GM13977 (cell line): ENCODE data around the gene FNDC8.

Experiments used
- DNase-seq: peaks from one replicate; pipeline ENCODE4 v3.0.0; 2012; ENCODE audit warnings: low spot score
- in situ Hi-C: fragments of 300-500 bp; cut with MboI; formaldehyde crosslinking; loops from one replicate; pipeline ENCODE4 v1.12.0; 2022; ENCODE audit warnings: low sequenced_read_pairs, low pct_unique_long_range_greater_than_20kb, mixed read lengths, inconsistent platforms; ENCODE audit not compliant: unreplicated experiment
- TF ChIP-seq, protein P1 (sequence below): IDR thresholded peaks from 2 replicates; pipeline ENCODE4 v1.5.1; 2012; ENCODE audit warnings: mild to moderate bottlenecking, control low read depth; ENCODE audit not compliant: insufficient read depth; ENCODE audit errors: extremely low read depth, missing control alignments

The FNDC8 gene

DNA sequence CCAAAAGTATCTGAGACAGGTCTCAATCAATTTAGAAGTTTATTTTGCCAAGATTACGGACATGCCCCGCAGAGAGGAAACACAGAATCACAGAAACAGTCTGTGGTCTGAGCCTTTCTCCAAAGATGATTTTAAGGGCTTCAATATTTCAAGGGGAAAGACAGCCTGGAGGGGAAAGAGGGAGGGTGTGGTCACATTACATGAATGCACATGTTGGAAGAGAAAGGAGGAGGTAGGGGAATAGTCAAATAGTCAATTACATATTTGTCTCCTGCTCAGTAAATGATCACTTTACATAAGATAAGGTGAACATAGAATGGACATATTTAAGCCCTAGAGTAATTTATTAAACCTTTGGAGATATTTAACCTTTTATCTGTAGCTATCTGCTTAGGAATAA lies 38.5 kb downstream of the FNDC8 start:
- in situ Hi-C loops = loop anchor here (25.0 kb wide), 1 partner anchor 377 kb away; the partner anchor contains the start of gene SLFN12L
- no peak for DNase-seq
- TF ChIP-seq, protein P1, sequence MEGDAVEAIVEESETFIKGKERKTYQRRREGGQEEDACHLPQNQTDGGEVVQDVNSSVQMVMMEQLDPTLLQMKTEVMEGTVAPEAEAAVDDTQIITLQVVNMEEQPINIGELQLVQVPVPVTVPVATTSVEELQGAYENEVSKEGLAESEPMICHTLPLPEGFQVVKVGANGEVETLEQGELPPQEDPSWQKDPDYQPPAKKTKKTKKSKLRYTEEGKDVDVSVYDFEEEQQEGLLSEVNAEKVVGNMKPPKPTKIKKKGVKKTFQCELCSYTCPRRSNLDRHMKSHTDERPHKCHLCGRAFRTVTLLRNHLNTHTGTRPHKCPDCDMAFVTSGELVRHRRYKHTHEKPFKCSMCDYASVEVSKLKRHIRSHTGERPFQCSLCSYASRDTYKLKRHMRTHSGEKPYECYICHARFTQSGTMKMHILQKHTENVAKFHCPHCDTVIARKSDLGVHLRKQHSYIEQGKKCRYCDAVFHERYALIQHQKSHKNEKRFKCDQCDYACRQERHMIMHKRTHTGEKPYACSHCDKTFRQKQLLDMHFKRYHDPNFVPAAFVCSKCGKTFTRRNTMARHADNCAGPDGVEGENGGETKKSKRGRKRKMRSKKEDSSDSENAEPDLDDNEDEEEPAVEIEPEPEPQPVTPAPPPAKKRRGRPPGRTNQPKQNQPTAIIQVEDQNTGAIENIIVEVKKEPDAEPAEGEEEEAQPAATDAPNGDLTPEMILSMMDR = no peak

DNA sequence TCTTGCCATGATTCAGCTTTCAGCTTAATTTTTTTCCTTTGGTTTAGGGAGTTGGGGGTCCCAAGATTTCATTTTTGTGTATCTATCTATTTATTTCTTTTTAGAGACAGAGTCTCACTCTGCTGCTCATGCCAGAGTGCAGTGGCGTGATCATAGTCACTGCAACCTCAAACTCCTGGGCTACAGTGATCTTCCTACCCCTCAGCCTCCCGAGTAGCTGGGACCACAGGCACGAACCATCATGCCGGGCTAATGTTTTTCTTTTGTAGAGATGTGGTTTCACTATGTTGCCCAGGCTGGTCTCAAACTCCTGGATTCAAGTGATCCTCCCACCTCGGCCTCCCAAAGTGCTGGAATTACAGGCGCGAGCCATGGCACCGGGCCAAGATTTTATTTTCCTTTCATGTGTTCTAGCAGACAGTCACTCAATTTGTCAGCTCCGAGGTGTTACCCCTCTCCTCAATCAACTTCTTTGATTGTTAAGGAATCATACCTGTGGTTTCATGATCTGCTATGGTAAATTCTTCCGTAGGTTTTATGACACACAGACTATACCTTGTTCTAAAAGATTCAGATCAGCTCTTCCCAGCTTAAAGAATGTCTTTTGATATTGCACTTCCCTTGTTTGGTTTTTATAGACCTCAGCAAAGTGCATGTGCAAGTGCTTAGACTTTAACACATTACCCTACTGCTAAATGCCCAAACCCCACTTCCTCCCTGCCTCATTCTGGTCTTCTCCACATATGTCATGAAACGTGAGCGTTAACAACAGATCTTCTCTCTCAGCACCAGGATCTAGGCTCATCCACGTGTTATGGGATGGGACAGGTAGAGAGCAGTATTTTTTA lies 39.2 kb downstream of the FNDC8 start:
- no peak for DNase-seq
- in situ Hi-C loops = loop anchor here (25.0 kb wide), 1 partner anchor 377 kb away; the partner anchor contains the start of gene SLFN12L
- TF ChIP-seq, protein P1 = no peak

DNA sequence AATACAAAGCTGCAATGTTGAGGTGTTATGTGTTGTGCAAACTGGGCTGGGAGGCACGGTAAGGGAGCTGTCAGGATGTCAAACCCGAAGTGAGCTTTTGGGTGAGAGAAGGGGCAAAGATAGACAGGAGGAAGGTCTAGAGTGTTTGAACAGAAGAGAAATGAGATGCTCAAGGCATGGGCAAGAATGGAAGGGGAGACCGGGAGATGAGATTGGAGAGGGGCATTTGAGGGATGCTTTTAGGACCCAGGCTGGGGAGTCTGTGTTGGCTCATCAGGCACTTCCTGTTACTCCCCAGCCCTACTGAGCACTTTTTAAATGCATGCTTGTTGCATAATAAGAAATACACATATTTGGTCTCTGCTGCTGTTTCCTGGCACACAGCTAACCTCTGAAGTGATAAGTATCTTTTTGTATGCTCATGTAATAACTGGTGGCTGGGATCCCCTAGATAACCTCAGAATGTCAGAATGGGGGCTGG lies 39.9 kb downstream of the FNDC8 start:
- in situ Hi-C loops = loop anchor here (25.0 kb wide), 1 partner anchor 376 kb away; the partner anchor contains the start of gene SLFN12L
- no peak for DNase-seq
- TF ChIP-seq, protein P1 = no peak

DNA sequence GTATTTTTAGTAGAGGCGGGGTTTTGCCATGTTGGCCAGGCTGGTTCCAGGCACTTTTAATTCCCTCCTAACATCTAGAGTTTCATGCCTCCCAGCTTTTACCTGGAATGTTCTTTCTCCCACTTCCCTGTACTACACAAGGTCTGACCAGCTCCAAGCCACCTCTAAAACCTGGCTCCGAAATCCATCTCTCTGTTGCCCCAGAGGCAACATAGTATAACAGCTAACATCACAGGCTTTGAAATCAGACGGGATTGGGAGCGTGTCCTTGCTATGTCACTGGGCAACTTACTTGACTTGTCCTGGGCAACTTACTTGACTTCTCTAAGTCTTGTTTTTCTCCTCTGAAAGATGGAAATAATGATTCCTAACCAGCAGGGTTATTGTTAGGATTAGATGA lies 41.3 kb downstream of the FNDC8 start:
- TF ChIP-seq, protein P1 = no peak
- no peak for DNase-seq
- in situ Hi-C loops = loop anchor here (25.0 kb wide), 1 partner anchor 375 kb away; the partner anchor contains the start of gene SLFN12L

DNA sequence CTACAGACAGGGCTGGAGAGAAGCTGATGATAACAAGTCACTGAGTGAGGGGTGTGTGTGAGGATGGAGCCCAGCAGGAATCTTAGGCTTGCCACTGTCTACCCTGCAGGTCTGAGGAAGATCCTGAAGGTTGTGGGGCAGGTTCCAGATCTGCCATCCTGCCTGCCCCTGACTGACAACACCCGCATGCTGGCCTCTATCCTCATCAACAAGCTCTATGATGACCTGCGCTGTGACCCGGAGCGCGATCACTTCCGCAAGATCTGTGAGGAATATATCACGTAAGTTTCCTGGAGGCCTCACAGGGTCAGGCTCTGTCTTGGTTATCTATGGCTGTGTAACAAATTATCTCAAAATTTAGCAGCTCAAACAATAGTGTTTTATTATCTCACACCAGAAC lies 42.5 kb downstream of the FNDC8 start:
- in situ Hi-C loops = loop anchor here (25.0 kb wide), 1 partner anchor 373 kb away; the partner anchor contains the start of gene SLFN12L
- TF ChIP-seq, protein P1 = no peak

DNA sequence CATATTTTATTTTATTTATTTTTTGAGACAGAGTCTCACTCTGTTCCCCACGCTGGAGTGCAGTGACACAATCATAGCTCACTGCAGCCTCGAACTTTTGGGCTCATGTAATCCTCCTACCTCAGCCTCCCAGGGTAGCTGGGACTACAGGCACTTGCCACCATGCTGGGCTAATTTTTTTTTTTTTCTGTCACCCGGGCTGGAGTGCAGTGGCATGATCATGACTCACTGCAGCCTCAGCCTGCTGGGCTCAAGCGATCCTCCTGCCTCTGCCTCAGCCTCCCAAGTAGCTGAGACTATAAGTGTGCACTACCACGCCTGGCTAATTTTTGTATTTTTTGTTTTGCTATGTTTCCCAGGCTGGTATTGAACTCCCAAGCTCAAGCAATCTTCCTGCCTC lies 43.3 kb downstream of the FNDC8 start:
- TF ChIP-seq, protein P1 = no peak
- no peak for DNase-seq
- in situ Hi-C loops = loop anchor here (25.0 kb wide), 1 partner anchor 373 kb away; the partner anchor contains the start of gene SLFN12L

More for the DNA sequence above, 42.5 kb downstream of the FNDC8 start:
- DNase-seq = no peak
